Muscle of back (tissue), 11 donors: ENCODE measurements around the gene DSP. TPM values are rescaled to one million over a fixed set of nuclear protein-coding genes. Genes with fewer than 3 reads are reported as not detected.
A peak's percentile ranks its signal among the peaks of the same experiment; 100 is the strongest.

Experiments used
- DNase-seq, 3 donors: peaks; one replicate each; pipeline versions ENCODE4 v3.0.0 to v3.0.0-alpha.2; 2013
- polyA plus RNA-seq, 10 donors: library from polyadenylated mRNA; unstranded; fragments of 120-200 nt; gene quantifications; one replicate each; pipeline ENCODE4 v1.2.1, GENCODE V29; 2013; ENCODE audit not compliant: insufficient read length in 10 of 10

DSP gene
- polyA plus RNA-seq, 10 donors: 1.8 to 89.6 (median 3.3) TPM

DNA sequence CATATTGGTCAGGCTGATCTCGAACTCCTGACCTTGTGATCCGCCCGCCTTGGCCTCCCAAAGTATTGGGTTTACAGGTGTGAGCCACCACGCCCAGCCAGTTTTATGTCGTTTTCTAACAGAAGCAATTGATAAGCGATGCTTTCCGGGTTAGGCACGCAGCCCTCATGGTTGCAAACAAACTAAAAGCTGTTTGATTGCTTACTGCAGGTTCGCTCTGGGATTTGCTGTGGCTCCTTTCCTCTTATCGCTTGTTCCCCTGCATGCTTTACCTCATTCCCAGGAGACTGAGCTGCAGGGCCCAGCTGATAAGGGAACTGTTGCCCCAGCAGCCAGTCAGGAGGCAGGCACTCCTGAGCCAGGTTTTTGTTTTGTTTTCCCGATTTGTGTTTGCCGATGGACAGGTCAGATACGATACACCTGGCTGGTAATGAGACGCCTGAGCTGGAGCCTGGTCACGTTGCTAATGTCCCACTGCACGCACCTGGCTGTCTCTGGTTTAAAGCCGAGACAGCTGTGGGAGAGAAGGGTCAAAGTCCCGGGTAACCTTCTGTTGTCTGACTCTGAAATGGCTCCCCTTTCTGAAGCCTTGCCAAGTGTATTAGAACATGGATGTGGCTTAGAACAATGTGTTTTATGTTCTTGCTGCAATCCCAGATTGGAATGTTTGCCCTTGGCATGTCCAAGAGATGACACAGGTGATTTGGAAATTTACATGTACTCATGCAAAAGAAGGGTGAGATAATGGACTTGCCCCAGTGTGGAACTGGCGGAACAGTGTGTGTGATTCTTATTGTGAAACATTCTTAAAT is 19.9 kb downstream of the DSP start:
- DNase-seq: no peak

DNA sequence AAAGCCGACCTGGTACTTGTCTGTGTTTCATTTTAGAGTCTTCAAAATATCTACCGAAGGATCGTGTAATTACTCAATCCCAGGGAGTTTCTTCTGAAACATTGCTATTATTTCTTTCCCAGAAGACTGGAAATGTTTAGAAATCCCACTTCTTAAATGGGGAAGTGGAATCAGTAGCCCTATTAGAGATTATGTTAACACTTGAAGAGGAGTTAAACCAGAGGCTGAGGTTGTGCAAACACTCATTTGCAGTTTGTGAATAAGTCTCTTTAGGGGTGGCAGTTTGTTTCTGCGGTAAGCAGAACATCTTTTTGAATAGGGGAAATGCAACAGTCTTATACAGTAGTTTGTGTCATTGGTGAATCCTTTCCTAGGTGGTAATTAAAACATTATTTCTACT is 21.3 kb downstream of the DSP start:
- no peak for DNase-seq

DNA sequence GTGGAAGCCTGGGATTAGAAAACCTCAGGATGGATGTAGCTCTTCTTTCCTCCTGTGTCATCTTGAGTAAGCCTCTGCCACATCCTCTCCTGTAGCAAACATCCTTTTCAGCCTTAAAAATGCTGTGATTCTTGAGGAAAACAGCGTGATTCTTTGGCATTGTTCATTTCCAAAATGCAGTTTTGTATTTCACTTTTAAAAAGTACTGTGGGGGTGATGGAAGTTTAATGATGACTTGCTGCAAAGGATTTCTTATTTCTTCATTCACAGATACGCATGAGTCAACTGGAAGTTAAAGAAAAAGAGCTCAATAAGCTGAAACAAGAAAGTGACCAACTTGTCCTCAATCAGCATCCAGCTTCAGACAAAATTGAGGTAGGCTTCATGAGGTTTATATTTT is 24.6 kb downstream of the DSP start:
- DNase-seq: no peak

DNA sequence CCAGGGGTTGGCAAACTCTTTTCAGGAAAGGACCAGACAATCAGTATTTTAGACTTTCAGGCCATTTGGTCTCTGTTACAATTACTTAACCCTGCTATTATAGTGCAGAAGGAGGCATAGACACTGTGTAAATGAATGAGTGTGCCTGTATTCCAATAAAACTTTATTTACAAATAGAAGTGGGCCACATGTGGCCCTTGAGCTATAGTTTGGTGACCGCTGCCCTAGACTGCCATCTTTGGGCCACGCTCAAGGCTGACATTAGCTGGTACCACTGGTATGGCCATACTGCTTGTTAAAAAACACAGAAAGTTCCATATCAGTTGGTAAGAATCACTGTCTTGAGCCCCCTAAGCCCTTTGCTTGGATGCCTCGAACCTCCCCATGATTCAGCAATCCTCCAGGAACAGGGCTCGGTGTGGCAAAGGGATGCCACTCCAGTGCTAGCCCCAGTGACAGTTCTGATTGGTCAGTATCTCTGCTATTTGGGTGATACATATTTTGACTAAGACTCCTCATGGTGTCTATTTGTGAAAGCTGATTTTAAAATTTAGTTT is 25.2 kb downstream of the DSP start:
- no peak for DNase-seq

GRCh38 chr6:7568021-7568420 is 26.6 kb downstream of the DSP start:
- DNase-seq: peak in 1 of 3 donors; percentile 58

GRCh38 chr6:7569082-7569481 is 27.6 kb downstream of the DSP start:
- no peak for DNase-seq

- no peak for DNase-seq
Measured at GRCh38 chr6:7572213-7572943, 30.9 kb downstream of the DSP start.

DNA sequence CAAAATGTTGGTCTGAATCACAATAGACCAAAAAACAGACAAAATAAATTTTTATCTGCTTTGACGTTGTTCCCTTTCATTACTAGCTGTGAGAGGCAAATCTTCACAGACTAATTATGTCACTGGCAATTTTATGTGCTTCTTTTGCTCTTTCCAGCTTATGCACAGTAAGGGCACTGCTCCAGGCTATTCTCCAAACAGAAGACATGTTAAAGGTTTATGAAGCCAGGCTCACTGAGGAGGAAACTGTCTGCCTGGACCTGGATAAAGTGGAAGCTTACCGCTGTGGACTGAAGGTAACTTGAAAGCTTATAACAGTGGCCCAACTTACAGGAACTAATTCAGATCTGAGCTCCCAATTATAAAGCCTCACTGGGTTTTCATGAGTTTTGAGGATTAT is 33.0 kb downstream of the DSP start:
- no peak for DNase-seq

- no peak for DNase-seq
Measured at GRCh38 chr6:7578516-7578915, 37.0 kb downstream of the DSP start.

GRCh38 chr6:7578931-7579330 is 37.5 kb downstream of the DSP start:
- DNase-seq: no peak

GRCh38 chr6:7579851-7580250 is 38.4 kb downstream of the DSP start:
- no peak for DNase-seq

GRCh38 chr6:7580537-7580926 is 39.1 kb downstream of the DSP start:
- DNase-seq: no peak

DNA sequence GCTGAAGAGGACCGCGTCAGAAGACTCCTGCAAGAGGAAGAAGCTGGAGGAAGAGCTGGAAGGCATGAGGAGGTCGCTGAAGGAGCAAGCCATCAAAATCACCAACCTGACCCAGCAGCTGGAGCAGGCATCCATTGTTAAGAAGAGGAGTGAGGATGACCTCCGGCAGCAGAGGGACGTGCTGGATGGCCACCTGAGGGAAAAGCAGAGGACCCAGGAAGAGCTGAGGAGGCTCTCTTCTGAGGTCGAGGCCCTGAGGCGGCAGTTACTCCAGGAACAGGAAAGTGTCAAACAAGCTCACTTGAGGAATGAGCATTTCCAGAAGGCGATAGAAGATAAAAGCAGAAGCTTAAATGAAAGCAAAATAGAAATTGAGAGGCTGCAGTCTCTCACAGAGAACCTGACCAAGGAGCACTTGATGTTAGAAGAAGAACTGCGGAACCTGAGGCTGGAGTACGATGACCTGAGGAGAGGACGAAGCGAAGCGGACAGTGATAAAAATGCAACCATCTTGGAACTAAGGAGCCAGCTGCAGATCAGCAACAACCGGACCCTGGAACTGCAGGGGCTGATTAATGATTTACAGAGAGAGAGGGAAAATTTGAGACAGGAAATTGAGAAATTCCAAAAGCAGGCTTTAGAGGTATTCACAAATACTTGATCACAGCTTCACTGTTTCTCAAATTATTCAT is 39.6 kb downstream of the DSP start:
- no peak for DNase-seq

- DNase-seq: no peak
Measured at GRCh38 chr6:7585287-7585930, 43.9 kb downstream of the DSP start.

DNA sequence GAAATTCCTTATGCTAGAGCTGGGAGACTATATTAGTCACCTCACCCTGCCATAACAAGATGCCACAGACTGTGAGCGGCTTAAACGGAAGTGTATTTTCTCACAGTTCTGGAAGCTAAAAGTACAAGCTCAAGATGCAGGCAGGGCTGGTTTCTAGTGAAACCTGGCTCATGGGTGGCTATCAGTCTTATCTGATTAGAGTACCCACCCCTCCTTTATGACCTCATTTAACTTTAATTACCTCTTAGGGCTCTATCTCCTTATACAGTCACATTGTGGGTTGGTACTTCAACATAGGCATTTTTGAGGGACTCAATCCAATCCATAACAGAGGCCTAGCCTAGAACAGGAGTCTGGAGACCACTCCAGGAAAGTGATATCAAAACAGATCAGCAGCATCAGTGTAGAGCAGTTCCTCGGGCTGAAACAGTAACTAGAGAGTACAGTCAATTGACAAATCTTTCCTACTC is 46.2 kb downstream of the DSP start:
- DNase-seq: peak in 1 of 3 donors; percentile 17

DNA sequence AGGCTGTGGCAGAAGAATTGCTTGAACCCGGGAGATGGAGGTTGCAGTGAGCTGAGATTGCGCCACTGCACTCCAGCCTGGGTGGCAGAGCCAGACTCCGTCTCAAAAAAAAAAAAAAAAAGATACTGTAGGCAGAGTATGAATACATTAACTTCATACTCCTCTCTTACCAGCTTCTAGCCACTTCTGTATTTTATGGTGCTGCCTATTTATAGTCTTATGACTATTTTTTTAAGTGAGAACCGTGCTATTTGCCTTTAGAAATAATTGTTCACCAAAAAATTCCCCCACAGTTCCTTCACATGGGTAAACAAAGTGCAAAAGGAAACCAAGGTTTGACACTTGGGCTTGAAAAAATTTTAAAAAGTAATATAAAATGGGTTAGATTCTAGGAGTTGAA is 47.0 kb downstream of the DSP start:
- DNase-seq: no peak

DNA sequence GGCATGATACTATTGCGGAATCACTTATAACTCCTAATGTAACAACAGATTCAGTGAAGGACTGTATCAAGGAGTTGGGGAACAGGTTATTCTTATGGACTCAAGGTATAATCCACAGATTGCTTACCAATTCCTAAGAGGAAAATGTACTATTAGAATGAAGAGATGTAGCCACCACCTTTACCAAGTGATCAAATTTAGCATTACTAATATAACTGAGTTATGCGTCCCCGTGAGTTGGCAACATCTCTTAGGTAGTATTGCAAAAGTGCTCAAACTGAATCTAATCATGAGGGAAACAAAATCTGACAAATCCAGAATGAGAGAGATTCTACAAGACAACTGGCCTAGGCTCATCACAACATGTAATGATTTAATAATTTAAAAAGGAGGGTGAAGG is 47.8 kb downstream of the DSP start:
- DNase-seq: no peak

DNA sequence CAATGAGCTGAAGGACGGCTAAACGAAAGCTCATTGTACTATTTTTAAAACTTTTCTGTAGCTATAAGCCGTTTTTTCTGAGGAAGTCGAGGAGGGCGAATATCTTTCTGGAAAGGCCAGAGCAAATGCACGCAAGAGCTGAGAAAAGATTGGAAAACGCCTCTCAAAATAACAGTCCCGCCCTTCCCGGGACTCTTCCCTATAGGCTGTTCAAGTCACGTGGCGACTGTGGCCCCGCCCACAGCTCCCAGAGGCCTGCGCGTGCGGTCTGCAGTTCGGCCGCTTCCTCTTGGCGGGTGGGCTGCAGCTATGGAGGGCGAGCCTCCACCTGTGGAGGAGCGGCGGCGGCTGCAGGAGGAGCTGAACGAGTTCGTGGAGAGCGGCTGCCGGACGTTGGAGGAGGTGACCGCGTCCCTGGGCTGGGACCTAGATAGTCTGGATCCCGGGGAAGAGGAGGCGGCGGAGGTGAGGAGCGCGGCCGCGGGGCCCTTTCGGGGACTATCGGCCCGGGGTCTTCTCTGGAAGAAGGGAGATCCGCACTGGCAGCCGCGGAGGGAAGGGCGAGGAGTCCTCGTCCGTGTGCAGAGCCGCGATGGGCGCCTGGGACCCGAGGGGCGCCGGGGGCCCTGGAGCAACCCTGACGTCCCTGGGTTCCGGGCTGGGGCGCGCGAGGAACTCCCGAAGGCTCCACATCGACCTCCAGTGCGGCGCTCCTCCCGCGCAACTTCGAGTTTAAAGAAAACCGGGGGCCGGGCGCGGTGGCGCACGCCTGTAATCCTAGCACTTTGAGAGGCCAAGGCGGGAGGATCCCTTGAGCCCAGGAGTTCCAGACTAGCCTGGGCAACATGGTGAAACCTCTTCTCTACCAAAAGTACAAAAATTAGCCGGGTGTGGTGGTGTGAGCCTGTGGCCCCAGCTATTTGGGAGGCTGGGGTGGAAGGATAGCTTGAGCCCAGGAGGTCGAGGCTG is 48.8 kb downstream of the DSP start, which contains the start of gene SNRNP48:
Gene SNRNP48 (plus strand): TSS at position 250 of the 969 bp plus-strand sequence. CDS start 60 bp downstream, at position 310.
- DNase-seq: peak; percentile 95 to 98 (median 96)

DNA sequence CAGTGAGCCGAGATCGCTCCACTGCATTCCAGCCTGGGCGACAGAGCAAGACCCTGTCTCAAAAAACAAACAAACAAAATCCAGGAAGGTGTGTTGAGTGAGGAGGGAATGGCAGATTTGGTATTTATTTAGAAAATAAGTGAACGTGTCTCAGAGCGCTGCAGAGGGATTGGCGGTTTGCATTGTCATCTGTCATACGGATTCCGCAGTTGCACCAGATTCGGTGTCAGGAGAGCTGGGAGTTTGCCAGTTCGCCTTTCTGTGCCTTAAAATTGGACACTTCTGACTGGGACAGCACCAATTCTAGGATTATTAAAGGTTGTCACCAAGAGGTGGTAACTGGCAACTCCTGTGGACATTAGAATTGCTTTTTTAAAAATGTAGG is 49.4 kb downstream of the DSP start:
- DNase-seq: peak in 1 of 3 donors; percentile 30

GRCh38 chr6:7591770-7592169 is 50.3 kb downstream of the DSP start:
- DNase-seq: no peak
